ENCODE measurements around the gene MORC4.

- TF ChIP-seq CTCF (IDR thresholded peaks at IDR 0.05; ENCODE audit: poor library complexity, severe bottlenecking) (no peak), EZH2 (IDR thresholded peaks at IDR 0.05; ENCODE audit: borderline replicate concordance, insufficient read depth, low read length, poor library complexity, severe bottlenecking) (no peak), POLR2AphosphoS5 (IDR thresholded peaks at IDR 0.05) (no peak), SMC3 (conservative IDR thresholded peaks at IDR 0.05; ENCODE audit: poor library complexity) (no peak), RAD21 (conservative IDR thresholded peaks at IDR 0.05) (no peak), REST (IDR thresholded peaks at IDR 0.05; ENCODE audit: borderline replicate concordance) (no peak), EP300 (conservative IDR thresholded peaks at IDR 0.05; ENCODE audit: poor library complexity, severe bottlenecking) (no peak)
Observed at GRCh38 chrX:107000013-107000515, at the start of gene MORC4.

Data from neural cell (in vitro differentiated cells).